Measurements from ENCODE around the gene NSD2. TPM values are rescaled to one million over a fixed set of nuclear protein-coding genes. Genes with fewer than 3 reads are reported as not detected.

The NSD2 gene
- total RNA-seq, 2 donors from 2014 or later = 232 to 268 TPM

DNA sequence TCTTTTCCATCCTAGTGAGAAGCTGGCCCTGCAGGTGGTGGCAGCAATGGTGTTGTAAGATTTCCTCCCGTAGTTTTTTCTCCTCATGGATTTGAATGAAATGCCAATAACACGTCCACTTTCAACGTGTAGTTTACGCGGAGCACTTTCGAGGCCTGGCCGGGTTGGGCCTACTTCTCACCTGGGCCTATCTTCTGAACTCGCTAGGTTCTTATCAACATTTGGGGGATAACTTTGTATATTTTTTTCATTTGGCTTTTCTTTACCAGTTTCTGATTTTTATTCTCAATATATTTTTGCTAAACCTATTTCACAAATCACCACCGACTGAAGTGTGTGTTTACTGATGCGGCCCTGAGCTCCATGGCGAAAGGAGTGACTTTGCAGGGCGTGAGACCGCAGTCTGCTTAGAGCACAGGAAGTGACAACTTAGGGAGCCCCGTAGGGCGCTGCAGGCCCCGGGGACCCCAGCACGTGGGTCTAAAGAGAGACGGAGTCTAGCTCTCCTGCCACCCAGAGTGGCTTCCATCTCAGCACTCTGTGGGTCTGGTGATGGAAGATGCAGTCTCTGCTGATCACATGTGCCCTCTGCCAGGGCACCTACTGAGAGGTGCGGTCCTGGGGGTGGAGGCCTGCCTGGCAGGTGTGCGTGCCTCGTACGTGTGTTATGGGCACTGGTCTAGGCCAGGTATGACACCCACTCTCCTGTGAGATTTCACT is 108.4 kb downstream of the NSD2 start:
- H3K27ac Mint-ChIP-seq = peak overlapping the region; percentile 6
- no peaks in the 10 kb centered on the region for H3K4me1 Mint-ChIP-seq (ENCODE audit: low read depth)
- H3K27me3 Mint-ChIP-seq (ENCODE audit: low read depth) = no peaks in the 10 kb centered on the region
- H3K9me3 Mint-ChIP-seq = no peaks in the 10 kb centered on the region
- no peak overlapping the region for H3K4me3 Mint-ChIP-seq
- H3K36me3 Mint-ChIP-seq (ENCODE audit: insufficient read depth in 2 of 2) = peaks cover 7 to 32% of the 10 kb centered on the region in 2 donors
- ATAC-seq (replicated peaks in 1 of 2) = no peak
- no peak for DNase-seq

DNA sequence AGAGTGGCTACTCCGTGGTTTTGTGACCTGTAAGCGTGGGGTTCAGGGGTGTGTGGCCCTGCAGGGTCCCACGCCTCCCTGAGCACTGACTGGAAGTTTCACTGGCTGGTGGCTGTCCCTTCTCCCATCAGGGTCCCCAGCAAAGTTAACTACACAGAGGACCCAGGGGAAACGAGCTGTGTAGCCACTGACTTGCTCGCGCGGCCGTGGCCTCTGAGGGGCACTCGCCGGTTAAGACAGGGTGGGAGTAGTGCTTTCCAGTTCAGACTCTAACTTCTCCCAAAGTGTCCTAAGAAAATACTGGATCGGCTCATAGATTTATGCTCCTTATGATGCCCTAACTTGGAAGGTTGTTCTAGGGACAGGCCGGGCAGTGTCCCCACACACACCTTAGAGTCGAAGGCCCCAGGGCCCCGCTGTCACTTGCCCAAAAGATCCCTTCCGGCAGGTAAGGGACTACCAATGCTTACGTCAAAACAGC is 109.4 kb downstream of the NSD2 start:
- no peak for ATAC-seq (replicated peaks in 1 of 2)
- peaks cover 6 to 30% of the 10 kb centered on the region in 2 donors for H3K36me3 Mint-ChIP-seq (ENCODE audit: insufficient read depth in 2 of 2)
- no peak overlapping the region for H3K27ac Mint-ChIP-seq
- no peak overlapping the region for H3K4me3 Mint-ChIP-seq
- no peaks in the 10 kb centered on the region for H3K9me3 Mint-ChIP-seq
- H3K4me1 Mint-ChIP-seq (ENCODE audit: low read depth) = no peaks in the 10 kb centered on the region
- H3K27me3 Mint-ChIP-seq (ENCODE audit: low read depth) = no peaks in the 10 kb centered on the region
- no peak for DNase-seq

DNA sequence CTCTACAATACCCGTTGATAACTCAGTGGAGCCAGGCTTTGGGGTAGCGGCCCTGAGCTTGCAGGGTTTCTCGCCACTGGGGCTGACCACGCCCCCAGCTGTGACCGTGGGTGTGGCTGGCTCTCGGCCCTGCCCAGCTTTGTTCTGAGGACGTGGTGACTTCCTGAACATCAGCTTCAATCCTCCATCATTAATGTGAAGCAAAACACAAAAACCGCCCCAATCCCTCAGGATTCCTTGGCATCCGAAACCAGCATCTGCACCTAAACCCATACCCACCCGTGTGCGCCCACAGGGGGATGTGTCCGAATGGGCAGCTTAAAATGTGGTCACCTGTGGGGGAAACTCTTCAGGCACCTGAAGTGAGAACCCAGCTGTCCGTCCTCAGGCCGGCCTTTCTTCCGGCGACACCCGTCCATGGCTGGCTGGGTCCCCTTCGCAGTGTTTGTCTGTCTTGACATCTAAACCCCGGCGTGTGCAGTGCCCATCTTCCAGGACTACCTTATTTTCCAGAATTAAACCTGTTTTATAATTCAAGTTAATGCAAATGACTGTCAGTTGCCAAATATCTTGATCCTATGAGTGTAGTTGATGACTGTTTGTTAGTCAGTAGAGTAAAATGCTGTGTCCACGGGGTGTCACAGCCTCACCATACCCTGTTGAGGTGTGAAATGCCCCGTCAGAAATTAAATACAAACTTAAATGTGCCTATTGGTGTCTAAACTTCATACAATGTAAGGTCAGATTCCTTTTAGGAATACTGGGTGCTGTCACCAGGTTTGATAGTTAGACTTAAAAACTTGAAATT is 110.3 kb downstream of the NSD2 start:
- DNase-seq (no peak), ATAC-seq (replicated peaks in 1 of 2) (no peak)
- Mint-ChIP-seq H3K27me3 (ENCODE audit: low read depth) (no peaks in the 10 kb centered on the region), H3K4me3 (no peak overlapping the region), H3K36me3 (ENCODE audit: insufficient read depth in 2 of 2) (peaks cover 3 to 27% of the 10 kb centered on the region in 2 donors), H3K4me1 (ENCODE audit: low read depth) (no peaks in the 10 kb centered on the region), H3K27ac (peak overlapping the region; percentile 38), H3K9me3 (no peaks in the 10 kb centered on the region)

DNA sequence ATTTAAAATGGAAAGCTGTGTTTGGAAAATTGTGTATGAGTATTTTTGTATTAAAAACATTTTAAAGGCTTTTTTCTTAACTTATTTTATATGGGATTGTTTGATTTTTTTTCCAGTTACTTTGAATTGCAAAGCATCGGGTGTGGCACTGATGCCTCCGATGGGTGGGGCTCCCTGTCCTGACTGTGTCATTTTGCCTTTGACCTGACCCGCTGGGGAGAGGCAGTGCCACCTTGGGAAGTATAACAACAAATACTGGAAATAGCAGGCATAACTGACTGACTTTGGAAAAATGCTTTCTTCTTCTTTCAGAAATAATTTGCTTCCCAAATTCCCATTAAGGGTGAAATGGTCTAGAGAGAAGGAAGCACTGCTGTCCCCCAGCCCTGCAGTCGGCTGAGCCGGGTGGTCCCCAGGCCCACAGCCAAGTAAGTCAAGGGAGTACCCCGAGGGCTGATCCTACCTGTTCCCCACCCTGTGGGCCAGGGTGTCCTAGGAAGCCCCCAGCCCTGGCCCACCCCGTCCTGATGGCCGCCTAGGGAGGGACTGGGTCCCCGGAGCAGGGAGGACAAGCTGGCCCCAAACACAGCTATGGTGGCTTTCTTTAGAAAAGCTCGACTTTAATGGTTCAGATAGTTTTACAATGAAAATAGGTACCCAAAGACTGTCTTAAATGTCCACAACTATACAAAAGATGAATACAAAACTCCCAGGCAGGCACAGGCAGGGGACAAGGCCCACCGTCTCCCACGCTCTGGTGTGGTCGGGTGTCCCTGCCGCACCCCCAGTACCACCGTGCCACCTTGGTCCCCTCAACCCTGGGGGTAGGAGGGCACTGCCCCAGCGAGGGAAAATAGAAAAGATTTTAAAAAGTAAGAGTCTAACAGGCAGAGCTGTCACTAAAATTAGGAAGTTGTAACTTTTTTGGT is 111.2 kb downstream of the NSD2 start:
- Mint-ChIP-seq H3K9me3 (no peaks in the 10 kb centered on the region), H3K4me3 (no peak overlapping the region), H3K27ac (peak overlapping the region; percentile 68), H3K27me3 (ENCODE audit: low read depth) (no peaks in the 10 kb centered on the region), H3K36me3 (ENCODE audit: insufficient read depth in 2 of 2) (peaks cover 3 to 25% of the 10 kb centered on the region in 2 donors), H3K4me1 (ENCODE audit: low read depth) (no peaks in the 10 kb centered on the region)
- no peak for ATAC-seq (replicated peaks in 1 of 2)
- no peak for DNase-seq

DNA sequence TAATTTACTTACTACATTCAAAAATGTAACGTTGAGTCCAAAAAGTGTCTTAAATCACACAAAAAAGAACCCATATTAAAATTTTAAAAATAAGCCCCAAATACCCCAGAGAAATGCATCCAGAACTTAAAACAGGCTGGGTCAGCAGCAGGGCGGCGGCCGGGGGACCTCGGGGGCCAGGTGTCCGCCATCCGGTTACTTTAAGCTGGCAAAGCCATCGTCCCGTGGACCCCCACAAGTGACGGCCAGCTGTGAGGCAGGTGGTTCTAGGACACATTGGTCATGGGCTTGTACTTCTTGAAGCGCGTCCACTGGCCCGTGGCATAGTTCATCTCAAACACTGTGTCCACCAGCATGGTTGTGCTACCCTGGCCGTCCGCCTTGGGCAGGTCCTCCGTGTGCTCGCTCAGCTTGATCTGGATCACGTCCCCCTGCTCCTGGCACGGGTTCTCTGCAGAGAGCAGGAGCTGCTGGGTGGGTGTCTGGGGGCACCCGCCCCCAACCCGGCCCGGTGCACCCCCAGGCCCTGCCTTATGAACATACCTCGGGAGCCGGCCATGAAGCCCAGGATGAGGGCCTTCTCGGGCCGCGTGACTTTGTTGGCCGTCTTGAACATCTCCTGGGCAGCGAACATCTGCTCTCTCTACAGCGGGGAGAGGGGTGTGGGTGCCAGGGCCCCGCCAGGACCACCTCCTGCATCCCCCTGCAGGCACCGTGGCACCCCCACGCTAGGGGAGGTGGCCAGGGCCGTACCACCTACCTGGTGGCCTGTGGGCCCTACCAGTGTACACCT is 112.1 kb downstream of the NSD2 start:
- no peak for ATAC-seq (replicated peaks in 1 of 2)
- peaks cover 3 to 22% of the 10 kb centered on the region in 2 donors for H3K36me3 Mint-ChIP-seq (ENCODE audit: insufficient read depth in 2 of 2)

DNA sequence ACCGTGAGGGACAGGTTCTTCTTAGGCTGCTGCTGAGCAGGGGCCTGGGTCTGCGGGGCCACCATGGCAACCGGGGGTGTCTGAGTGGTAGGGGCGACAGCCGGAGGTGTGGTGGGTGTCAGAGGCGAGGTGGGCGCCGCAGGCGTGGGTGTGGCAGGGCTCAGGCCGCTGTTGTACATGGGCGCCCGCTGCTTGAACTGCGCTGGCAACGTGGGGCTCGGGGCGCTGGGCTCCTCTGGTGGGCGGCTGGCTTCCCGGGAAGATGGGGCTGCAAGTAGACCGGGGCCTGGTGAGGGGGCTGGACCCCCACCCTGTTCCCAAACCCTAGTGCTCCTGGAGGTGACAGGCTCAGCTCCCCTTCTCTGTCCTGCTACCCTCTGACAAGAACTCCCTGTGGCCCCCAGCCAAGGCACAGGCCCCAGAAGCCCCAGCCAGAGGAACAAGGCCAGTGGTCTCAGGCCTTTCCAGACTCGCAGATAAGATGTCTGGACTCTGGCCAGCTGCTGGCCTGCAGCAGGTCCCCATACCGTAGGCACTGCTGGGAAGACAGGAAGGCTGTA is 112.7 kb downstream of the NSD2 start:
- Mint-ChIP-seq H3K27ac (no peak overlapping the region), H3K4me1 (ENCODE audit: low read depth) (no peaks in the 10 kb centered on the region), H3K9me3 (no peaks in the 10 kb centered on the region), H3K36me3 (ENCODE audit: insufficient read depth in 2 of 2) (peaks cover 3 to 19% of the 10 kb centered on the region in 2 donors), H3K4me3 (no peak overlapping the region), H3K27me3 (ENCODE audit: low read depth) (no peaks in the 10 kb centered on the region)
- ATAC-seq (replicated peaks in 1 of 2) = no peak
- no peak for DNase-seq

More for the DNA sequence above, 112.1 kb downstream of the NSD2 start:
- Mint-ChIP-seq H3K4me3 (no peak overlapping the region), H3K27me3 (ENCODE audit: low read depth) (no peaks in the 10 kb centered on the region), H3K4me1 (ENCODE audit: low read depth) (no peaks in the 10 kb centered on the region), H3K27ac (peak overlapping the region; percentile 68), H3K9me3 (no peaks in the 10 kb centered on the region)
- no peak for DNase-seq

DNA sequence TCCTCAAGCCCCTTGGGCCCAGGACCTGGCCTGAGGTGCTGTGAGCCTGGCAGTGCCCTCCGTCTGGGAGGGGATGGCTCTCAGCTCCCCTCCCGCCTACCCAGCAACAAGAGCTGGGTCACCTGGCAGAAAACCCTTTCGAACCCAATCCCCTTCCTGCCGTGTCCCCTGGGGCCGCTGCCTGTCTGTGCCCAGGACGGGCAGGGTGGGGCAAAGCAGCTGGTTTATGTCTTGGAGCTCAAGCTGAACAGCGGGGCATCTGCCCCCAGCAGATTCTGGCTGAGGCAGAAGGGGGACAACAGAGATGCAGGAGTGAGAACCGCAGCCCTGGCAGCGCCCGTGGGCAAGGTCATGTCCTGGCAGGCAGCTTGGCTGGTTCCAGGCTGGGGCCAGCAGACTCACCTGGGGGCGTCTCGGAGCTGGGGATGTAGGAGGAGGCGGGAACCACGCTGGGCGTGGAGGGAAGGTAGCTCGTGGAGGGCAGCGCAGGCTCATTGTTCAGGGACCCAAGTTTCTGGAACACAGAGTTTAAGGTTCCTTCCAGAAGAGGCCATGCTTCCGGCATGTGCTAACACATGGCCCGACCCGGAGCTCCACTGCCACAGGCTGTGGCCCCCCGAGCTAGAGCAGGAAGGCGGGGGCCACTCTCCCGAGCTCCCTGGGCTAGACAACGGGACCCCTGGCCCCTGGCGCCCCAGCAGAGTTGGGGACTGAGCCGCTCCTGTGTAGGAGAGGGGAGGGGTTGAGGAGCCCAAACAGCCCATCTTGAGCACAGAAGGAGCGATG is 113.4 kb downstream of the NSD2 start:
- H3K27ac Mint-ChIP-seq = no peak overlapping the region
- H3K4me3 Mint-ChIP-seq = no peak overlapping the region
- no peaks in the 10 kb centered on the region for H3K4me1 Mint-ChIP-seq (ENCODE audit: low read depth)
- no peaks in the 10 kb centered on the region for H3K27me3 Mint-ChIP-seq (ENCODE audit: low read depth)
- DNase-seq = no peak
- no peaks in the 10 kb centered on the region for H3K9me3 Mint-ChIP-seq
- H3K36me3 Mint-ChIP-seq (ENCODE audit: insufficient read depth in 2 of 2) = peaks cover 0 to 13% of the 10 kb centered on the region in 2 donors
- ATAC-seq (replicated peaks in 1 of 2) = no peak

DNA sequence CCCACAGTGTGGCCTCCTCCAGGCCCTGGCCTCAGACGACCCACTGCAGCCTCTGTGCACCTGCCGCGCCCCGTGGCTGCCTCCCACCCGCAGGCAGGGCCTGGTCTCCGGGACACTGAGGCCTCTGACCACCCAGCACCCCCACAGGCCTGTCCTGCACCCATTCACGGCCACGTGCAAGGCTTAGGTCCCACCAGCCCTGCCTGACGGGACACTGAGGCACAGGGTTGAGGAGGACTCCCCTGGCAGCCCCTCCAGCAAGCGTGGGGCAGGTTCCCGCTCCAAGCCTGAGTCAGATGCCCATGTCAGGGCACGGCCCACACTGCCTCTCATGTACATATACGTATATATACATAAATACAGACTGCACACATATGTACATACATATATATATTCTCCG is 114.1 kb downstream of the NSD2 start:
- ATAC-seq (replicated peaks in 1 of 2) (no peak), DNase-seq (no peak)
- Mint-ChIP-seq H3K9me3 (no peaks in the 10 kb centered on the region), H3K4me3 (no peak overlapping the region), H3K4me1 (ENCODE audit: low read depth) (no peaks in the 10 kb centered on the region), H3K36me3 (ENCODE audit: insufficient read depth in 2 of 2) (peaks cover 0 to 12% of the 10 kb centered on the region in 2 donors), H3K27me3 (ENCODE audit: low read depth) (no peaks in the 10 kb centered on the region), H3K27ac (no peak overlapping the region)

DNA sequence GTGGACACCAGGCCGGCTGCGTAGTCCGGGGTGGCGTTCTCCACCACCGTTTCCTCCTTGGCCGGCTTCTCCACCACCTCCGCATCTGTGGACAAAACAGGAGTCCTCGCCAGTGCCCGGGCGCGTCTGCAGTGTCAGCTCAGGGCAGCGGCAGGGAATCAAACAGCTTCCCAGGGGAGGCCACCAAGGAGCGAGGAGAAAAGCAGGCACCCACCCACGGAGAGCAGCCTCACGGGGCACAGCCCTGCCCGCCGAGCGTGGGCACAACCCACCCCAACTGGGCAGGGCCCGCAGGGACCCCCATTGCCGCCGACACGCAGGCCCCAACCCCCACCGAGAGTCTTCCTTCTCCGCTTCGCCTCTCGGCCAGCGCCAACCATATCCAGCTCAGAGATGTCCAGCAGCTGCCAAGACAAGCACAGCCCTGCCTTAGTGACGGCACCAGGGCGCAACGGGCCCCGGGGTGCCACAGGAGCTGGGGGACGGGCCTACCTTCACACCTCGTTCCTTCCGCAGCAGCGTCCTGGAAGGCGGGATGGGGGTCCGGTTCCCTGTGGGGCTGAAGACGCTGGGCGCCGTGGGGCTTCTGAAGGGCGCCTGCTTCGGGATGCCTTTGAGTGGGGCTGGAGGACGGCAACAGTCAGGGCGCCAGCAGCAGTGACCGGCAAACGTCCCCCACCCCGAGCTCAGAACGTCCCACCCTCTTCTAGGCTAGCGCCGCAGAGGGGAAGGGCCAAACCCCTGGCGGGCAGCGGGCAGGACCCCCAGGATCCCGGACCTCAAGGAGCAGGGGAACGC is 114.8 kb downstream of the NSD2 start:
- H3K27me3 Mint-ChIP-seq (ENCODE audit: low read depth) = no peaks in the 10 kb centered on the region
- no peak overlapping the region for H3K27ac Mint-ChIP-seq
- no peak overlapping the region for H3K4me3 Mint-ChIP-seq
- H3K4me1 Mint-ChIP-seq (ENCODE audit: low read depth) = no peaks in the 10 kb centered on the region
- peaks cover 0 to 11% of the 10 kb centered on the region in 2 donors for H3K36me3 Mint-ChIP-seq (ENCODE audit: insufficient read depth in 2 of 2)
- no peaks in the 10 kb centered on the region for H3K9me3 Mint-ChIP-seq
- ATAC-seq (replicated peaks in 1 of 2) (no peak), DNase-seq (no peak)

DNA sequence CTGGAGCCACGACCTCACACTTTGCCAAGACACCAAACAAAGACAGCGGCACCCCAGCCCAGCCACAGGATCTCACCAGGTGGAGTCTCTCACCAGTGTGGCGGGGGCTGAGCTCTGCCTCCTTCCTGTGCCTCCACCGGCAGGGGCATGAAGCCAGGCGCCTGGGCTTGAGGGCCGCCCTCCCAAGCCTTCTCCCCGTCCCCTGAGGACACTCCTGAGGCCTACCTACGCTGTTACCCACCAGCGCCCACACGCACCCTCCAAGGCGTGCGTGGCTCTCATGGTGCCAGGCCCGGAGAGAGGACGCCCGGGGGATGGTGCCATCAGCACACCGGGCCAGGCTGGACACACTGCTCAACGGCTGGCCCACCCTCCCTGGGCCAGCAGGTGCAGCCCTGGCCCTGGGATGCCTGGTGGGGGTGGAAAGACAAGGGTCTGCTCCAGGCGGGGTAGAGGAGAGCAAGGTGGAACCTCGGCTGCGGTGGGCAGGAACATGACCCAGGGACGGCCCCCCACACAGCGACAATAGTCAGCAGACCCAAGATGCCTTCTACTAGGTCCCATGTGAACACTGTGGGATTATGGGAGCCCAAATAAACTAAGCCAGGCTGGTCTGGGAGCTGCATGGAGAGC is 115.5 kb downstream of the NSD2 start:
- DNase-seq = no peak
- Mint-ChIP-seq H3K27ac (no peak overlapping the region), H3K4me1 (ENCODE audit: low read depth) (no peaks in the 10 kb centered on the region), H3K36me3 (ENCODE audit: insufficient read depth in 2 of 2) (peaks cover 0 to 7% of the 10 kb centered on the region in 2 donors), H3K27me3 (ENCODE audit: low read depth) (no peaks in the 10 kb centered on the region), H3K4me3 (no peak overlapping the region), H3K9me3 (no peaks in the 10 kb centered on the region)
- peak; percentile 4 to 16 for ATAC-seq (replicated peaks in 1 of 2)

All from activated T-cell treated with anti-CD3 and anti-CD28 coated beads, Interleukin-2, amount 50 U/mL, for 72 hours (primary cell).